SK-N-SH (cell line): Measurements from ENCODE around the gene MRGPRG. TPM values are rescaled to one million over a fixed set of nuclear protein-coding genes. Genes with fewer than 3 reads are reported as not detected.

Experiments used
- CTCF ChIA-PET: fragments of 300-600, 350-600 bp; formaldehyde crosslinking; extraction: SDS; loops from one replicate; lab custom pipeline; 2021; lab: Yijun Ruan, JAX
- POLR2A ChIA-PET: fragments of 350-600 bp; sonication (Branson Sonifier 250); formaldehyde crosslinking; extraction: SDS; loops from one replicate; lab custom pipeline; 2020; ENCODE audit warnings: antibody characterized with exemption, inconsistent platforms; lab: Yijun Ruan, JAX
- DNase-seq: peaks from one replicate; pipeline ENCODE4 v3.0.0; 2012
- H2AFZ ChIP-seq: fragments of 200-600 bp; sonication (generic); 2 replicates; pipeline ENCODE4 v1.8.1; 2016; ENCODE audit warnings: antibody characterized with exemption, mild to moderate bottlenecking, low read depth
- H3F3A ChIP-seq: fragments of 200-600 bp; sonication (generic); replicated peaks from 2 replicates; pipeline ENCODE3; 2016; ENCODE audit warnings: antibody characterized with exemption, mild to moderate bottlenecking; ENCODE audit not compliant: insufficient read depth
- H3K27ac ChIP-seq, 2 experiments: fragments of 200-500 bp in 1 of 2; fragments of 200-600 bp in 1 of 2; sonication (Bioruptor generic) in 1 of 2; sonication (generic), shearing (Covaris generic) in 1 of 2; 2 replicates each; pipeline versions ENCODE4 v1.5.1 to v1.6.1; 2014 to 2016; ENCODE audit warnings: low read depth in 2 of 2, inconsistent platforms in 1 of 2, low read length in 1 of 2, mild to moderate bottlenecking in 1 of 2, mixed read lengths in 1 of 2
- H3K27me3 ChIP-seq: fragments of 200-600 bp; sonication (generic), shearing (Covaris generic); 2 replicates; pipeline ENCODE4 v1.6.1; 2016; ENCODE audit warnings: mixed run types; ENCODE audit not compliant: insufficient read depth
- H3K36me3 ChIP-seq, 2 experiments: fragments of 200-500 bp in 1 of 2; fragments of 200-600 bp in 1 of 2; sonication (Bioruptor generic) in 1 of 2; sonication (generic) in 1 of 2; replicated peaks in 1 of 2; 2 replicates each; pipeline versions ENCODE3 to v1.5.1; 2014 to 2016; ENCODE audit warnings: low read length in 1 of 2, mild to moderate bottlenecking in 1 of 2; ENCODE audit not compliant: insufficient read depth in 2 of 2, control insufficient read depth in 1 of 2
- H3K4me1 ChIP-seq, 2 experiments: fragments of 200-500 bp in 1 of 2; fragments of 200-600 bp in 1 of 2; sonication (Bioruptor generic) in 1 of 2; sonication (generic), shearing (Covaris generic) in 1 of 2; 2 replicates each; pipeline versions ENCODE4 v1.5.1 to v1.6.1; 2014 to 2016; ENCODE audit warnings: low read depth in 1 of 2, low read length in 1 of 2, mixed run types in 1 of 2; ENCODE audit not compliant: insufficient read depth in 2 of 2, control insufficient read depth in 1 of 2
- H3K4me2 ChIP-seq: fragments of 200-600 bp; sonication (generic), shearing (Covaris generic); 2 replicates; pipeline ENCODE4 v1.6.1; 2017; ENCODE audit warnings: mixed run types
- H3K4me3 ChIP-seq, 2 experiments: fragments of 200-500 bp in 1 of 2; fragments of 200-600 bp in 1 of 2; sonication (Bioruptor generic) in 1 of 2; sonication (generic), shearing (Covaris generic) in 1 of 2; 2 replicates each; pipeline versions ENCODE4 v1.5.1 to v1.8.1; 2014 to 2016; ENCODE audit warnings: low read depth in 2 of 2, inconsistent platforms in 1 of 2, low read length in 1 of 2, mild to moderate bottlenecking in 1 of 2, mixed read lengths in 1 of 2, moderate library complexity in 1 of 2
- H3K79me2 ChIP-seq: fragments of 200-600 bp; sonication (generic); 2 replicates; pipeline ENCODE4 v1.8.1; 2017; ENCODE audit warnings: mild to moderate bottlenecking; ENCODE audit not compliant: insufficient read depth
- H3K9ac ChIP-seq: fragments of 200-600 bp; sonication (generic); 2 replicates; pipeline ENCODE4 v1.6.1; 2017; ENCODE audit warnings: mixed run types
- H3K9me2 ChIP-seq: fragments of 200-600 bp; sonication (generic); 2 replicates; pipeline ENCODE4 v1.6.1; 2017; ENCODE audit warnings: mixed run types
- H3K9me3 ChIP-seq: fragments of 200-600 bp; sonication (generic); 2 replicates; pipeline ENCODE4 v1.6.1; 2017; ENCODE audit warnings: mixed run types, mild to moderate bottlenecking, moderate library complexity
- H4K20me1 ChIP-seq: fragments of 200-600 bp; sonication (generic); 2 replicates; pipeline ENCODE4 v1.6.1; 2017; ENCODE audit warnings: mild to moderate bottlenecking, mixed run types; ENCODE audit not compliant: insufficient read depth
- CHD2 ChIP-seq: fragments of 150-350 bp; IDR thresholded peaks from 2 replicates; pipeline ENCODE4 v1.6.1; 2018; ENCODE audit warnings: low read length; ENCODE audit not compliant: partially characterized antibody
- ELF1 ChIP-seq: IDR thresholded peaks from 2 replicates; pipeline ENCODE4 v1.4.0; 2012
- EP300 ChIP-seq, 2 experiments: IDR thresholded peaks; 2 replicates each; pipeline versions ENCODE4 v1.4.0 to v1.6.1; 2012; ENCODE audit warnings: borderline replicate concordance in 1 of 2, low read depth in 1 of 2, low read length in 1 of 2
- FOSL2 ChIP-seq: IDR thresholded peaks from 2 replicates; pipeline ENCODE4 v1.4.0; 2012; ENCODE audit warnings: low read depth, mild to moderate bottlenecking, moderate library complexity, borderline replicate concordance
- FOXM1 ChIP-seq: IDR thresholded peaks from 2 replicates; pipeline ENCODE4 v1.4.0; 2012; ENCODE audit warnings: low read depth, mild to moderate bottlenecking
- JUND ChIP-seq: IDR thresholded peaks from 2 replicates; pipeline ENCODE4 v1.4.0; 2012
- MEF2A ChIP-seq: IDR thresholded peaks from 2 replicates; pipeline ENCODE4 v1.4.0; 2012; ENCODE audit warnings: low read depth, borderline replicate concordance
- MXI1 ChIP-seq: IDR thresholded peaks from 2 replicates; pipeline ENCODE4 v1.6.1; 2012; ENCODE audit warnings: mild to moderate bottlenecking, low read depth, low read length, improper control_type of control experiment
- PBX3 ChIP-seq: IDR thresholded peaks from 2 replicates; pipeline ENCODE4; 2012
- RXRA ChIP-seq: IDR thresholded peaks from 2 replicates; pipeline ENCODE4 v1.4.0; 2012; ENCODE audit warnings: low read depth, mild to moderate bottlenecking, borderline replicate concordance
- YY1 ChIP-seq: IDR thresholded peaks from 2 replicates; pipeline ENCODE4 v1.4.0; 2012; ENCODE audit warnings: low read depth, mild to moderate bottlenecking
- WGBS: methylation state at CpG from one replicate; pipeline ENCODE4 v1.1.6; 2017; ENCODE audit warnings: low lambda C conversion rate; 5-methylcytosine and 5-hydroxymethylcytosine counted together
- polyA plus RNA-seq, 3 experiments: library from polyadenylated mRNA; depleted of rRNA; stranded (reverse); fragments of >200 nt; gene quantifications; 2 replicates each; pipeline ENCODE4 v1.2.3, GENCODE V29; 2012
- TF ChIP-seq, protein P1 (sequence below): fragments of 150-350 bp; IDR thresholded peaks from 2 replicates; pipeline ENCODE4 v1.6.1; 2016; ENCODE audit warnings: mild to moderate bottlenecking, low read depth, low read length
- TF ChIP-seq, protein P2 (sequence below): IDR thresholded peaks from 2 replicates; pipeline ENCODE4 v1.4.0; 2012; ENCODE audit warnings: low read depth

MRGPRG gene
- polyA plus RNA-seq, 1 of the 3 experiments (the other 2 are of a cell fraction), result not detected

- no peaks in the 10 kb centered on the region for H4K20me1 ChIP-seq
- WGBS, result 54% methylated on average over 11 of the region's 12 CpGs
- no peaks in the 10 kb centered on the region for H3K9me3 ChIP-seq
- no peaks in the 10 kb centered on the region for H3F3A ChIP-seq
- no peak overlapping the region for H3K4me2 ChIP-seq
- peak; percentile 29 for DNase-seq
- ChIA-PET CTCF (interaction anchor here (1.0 to 2.0 kb wide), 6 partner anchors 12 to 194 kb away, joined by 3 to 6 read pairs (median 4); no protein-coding TSS in a partner anchor), POLR2A (no interaction called here)
- no peak overlapping the region for H3K4me3 ChIP-seq
- H3K36me3 ChIP-seq, result no peaks in the 10 kb centered on the region
- no peaks in the 10 kb centered on the region for H3K27me3 ChIP-seq
- no peak overlapping the region for H3K9ac ChIP-seq
- no peaks in the 10 kb centered on the region for H3K79me2 ChIP-seq
- peaks cover 0 to 14% of the 10 kb centered on the region in 2 experiments; a peak in 1 of 4 replicates for H3K4me1 ChIP-seq
- H3K9me2 ChIP-seq, result no peaks in the 10 kb centered on the region
- TF ChIP-seq ELF1 (no peak), EP300 (IDR thresholded peaks at IDR 0.05; ENCODE audit: borderline replicate concordance in 1 of 2, low read depth in 1 of 2, low read length in 1 of 2) (no peak), PBX3 (no peak), RXRA (no peak), JUND (no peak), FOXM1 (no peak), MEF2A (no peak)
- TF ChIP-seq, protein P1, sequence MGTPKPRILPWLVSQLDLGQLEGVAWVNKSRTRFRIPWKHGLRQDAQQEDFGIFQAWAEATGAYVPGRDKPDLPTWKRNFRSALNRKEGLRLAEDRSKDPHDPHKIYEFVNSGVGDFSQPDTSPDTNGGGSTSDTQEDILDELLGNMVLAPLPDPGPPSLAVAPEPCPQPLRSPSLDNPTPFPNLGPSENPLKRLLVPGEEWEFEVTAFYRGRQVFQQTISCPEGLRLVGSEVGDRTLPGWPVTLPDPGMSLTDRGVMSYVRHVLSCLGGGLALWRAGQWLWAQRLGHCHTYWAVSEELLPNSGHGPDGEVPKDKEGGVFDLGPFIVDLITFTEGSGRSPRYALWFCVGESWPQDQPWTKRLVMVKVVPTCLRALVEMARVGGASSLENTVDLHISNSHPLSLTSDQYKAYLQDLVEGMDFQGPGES, result no peak
- TF ChIP-seq, protein P2, sequence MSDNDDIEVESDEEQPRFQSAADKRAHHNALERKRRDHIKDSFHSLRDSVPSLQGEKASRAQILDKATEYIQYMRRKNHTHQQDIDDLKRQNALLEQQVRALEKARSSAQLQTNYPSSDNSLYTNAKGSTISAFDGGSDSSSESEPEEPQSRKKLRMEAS, result no peak
- H2AFZ ChIP-seq, result no peak overlapping the region
- H3K27ac ChIP-seq, result no peak overlapping the region
Observed at GRCh38 chr11:3230636-3231549, 12.3 kb upstream of the MRGPRG start.

DNA sequence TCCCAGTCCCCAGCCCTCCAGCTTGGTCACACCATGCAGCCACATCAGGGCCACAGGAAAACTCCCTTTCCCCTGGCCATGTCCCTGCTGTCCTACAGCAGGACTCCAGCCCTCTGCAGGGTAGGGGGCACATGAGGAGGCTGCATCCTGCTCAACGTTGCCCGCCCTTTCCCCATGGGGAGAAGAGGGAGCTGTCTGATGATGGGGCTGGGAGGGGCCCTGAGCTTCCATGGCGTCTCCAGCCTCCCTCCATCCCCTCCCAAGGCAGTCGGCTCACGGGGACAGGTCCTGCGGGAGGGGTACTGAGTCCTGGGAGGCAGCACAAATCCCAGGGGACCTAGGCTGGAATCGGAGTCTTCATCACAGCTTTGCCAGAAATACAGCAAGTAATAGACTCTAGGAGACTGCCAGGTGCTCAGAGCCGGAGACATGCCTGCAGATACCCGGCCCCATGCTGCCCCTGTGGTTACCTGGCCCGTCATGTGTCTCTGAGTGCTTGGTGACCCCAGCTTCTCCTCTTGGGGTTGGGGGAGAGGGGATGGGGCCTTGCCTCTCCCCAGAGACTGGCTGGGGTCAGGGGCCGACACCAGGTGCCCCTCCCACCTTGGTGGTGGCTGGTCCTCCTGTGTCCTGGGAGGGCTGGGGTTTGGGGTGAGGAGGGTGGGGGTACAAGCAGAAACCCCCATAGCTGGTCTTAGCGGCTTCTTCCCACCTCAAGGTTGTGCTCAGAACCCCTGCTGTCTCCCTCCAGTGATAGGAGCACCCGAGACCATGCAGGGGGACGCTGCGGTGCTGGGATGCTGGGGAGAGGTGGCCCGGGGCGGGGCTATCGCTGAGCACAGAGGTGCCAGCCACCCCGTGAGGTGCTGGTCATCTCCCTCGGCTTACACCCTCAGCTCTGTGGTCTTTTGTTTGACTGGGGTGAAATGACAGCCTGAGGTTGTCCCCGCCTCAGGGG is 11.3 kb upstream of the MRGPRG start:
- DNase-seq, result peak; percentile 20
- ChIA-PET CTCF (interaction anchor here (0.7 to 2.0 kb wide), 5 partner anchors 11 to 193 kb away, joined by 3 to 6 read pairs (median 3); no protein-coding TSS in a partner anchor), POLR2A (no interaction called here)
- no peak overlapping the region for H3K9ac ChIP-seq
- no peak overlapping the region for H3K4me3 ChIP-seq
- no peak overlapping the region for H2AFZ ChIP-seq
- no peaks in the 10 kb centered on the region for H3F3A ChIP-seq
- H4K20me1 ChIP-seq, result no peaks in the 10 kb centered on the region
- no peaks in the 10 kb centered on the region for H3K36me3 ChIP-seq
- no peaks in the 10 kb centered on the region for H3K9me3 ChIP-seq
- H3K27me3 ChIP-seq, result no peaks in the 10 kb centered on the region
- H3K27ac ChIP-seq, result no peak overlapping the region
- TF ChIP-seq MXI1 (no peak), YY1 (no peak), FOSL2 (no peak), ELF1 (no peak), CHD2 (no peak)
- WGBS, result 51% methylated on average over 9 of the region's 21 CpGs
- no peaks in the 10 kb centered on the region for H3K9me2 ChIP-seq
- peaks cover 0 to 14% of the 10 kb centered on the region in 2 experiments; a peak in 1 of 4 replicates for H3K4me1 ChIP-seq
- H3K79me2 ChIP-seq, result no peaks in the 10 kb centered on the region
- H3K4me2 ChIP-seq, result no peak overlapping the region
